ENCODE measurements around the gene LTA. TPM values are rescaled to one million over a fixed set of nuclear protein-coding genes. Genes with fewer than 3 reads are reported as not detected.

The LTA gene
- total and polyA plus RNA-seq, 3 donors from 2014 or later, result 1.3 to 2.6 (median 2.0) TPM

DNA sequence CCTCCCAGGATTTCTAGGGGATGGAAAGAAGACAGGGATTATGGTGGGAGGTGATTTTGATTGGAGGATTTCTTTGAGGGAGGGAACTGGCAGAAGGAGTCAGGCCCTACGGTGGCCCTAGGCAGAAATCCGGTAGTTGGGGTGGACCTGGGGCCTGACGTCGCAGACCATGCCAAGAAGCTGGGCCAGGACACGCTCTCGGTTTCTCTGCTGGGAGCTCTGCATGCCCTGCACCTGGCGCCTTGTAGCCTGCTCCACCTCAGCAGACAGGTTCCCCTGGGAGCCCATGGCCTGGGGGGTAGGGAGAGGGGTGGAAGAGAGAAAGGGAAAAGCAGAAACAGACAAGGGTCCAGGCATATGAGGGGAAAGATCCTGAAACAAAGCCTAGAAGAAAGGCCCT, 26.8 kb upstream of the LTA start:
- Histone ChIP-seq H3K27ac (no peak overlapping the region), H3K9me3 (no peaks in the 10 kb centered on the region), H3K36me3 (ENCODE audit: low read depth, missing control alignments) (no peaks in the 10 kb centered on the region), H3K4me3 (no peak overlapping the region), H3K4me1 (peaks cover 26% of the 10 kb centered on the region), H3K27me3 (no peaks in the 10 kb centered on the region)
- intact Hi-C loops (cut with DNase I; ENCODE audit: low total_unique reads), result loop anchor here (10.0 kb wide), 1 partner anchor 50 kb away; the partner anchor contains the start of gene NCR3
- no peak for DNase-seq
- 74 to 78% methylated on average over 7 of the region's 7 CpGs for WGBS, 2 donors
- TF ChIP-seq, protein P1, sequence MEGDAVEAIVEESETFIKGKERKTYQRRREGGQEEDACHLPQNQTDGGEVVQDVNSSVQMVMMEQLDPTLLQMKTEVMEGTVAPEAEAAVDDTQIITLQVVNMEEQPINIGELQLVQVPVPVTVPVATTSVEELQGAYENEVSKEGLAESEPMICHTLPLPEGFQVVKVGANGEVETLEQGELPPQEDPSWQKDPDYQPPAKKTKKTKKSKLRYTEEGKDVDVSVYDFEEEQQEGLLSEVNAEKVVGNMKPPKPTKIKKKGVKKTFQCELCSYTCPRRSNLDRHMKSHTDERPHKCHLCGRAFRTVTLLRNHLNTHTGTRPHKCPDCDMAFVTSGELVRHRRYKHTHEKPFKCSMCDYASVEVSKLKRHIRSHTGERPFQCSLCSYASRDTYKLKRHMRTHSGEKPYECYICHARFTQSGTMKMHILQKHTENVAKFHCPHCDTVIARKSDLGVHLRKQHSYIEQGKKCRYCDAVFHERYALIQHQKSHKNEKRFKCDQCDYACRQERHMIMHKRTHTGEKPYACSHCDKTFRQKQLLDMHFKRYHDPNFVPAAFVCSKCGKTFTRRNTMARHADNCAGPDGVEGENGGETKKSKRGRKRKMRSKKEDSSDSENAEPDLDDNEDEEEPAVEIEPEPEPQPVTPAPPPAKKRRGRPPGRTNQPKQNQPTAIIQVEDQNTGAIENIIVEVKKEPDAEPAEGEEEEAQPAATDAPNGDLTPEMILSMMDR (IDR thresholded peaks at IDR 0.05), result no peak
- TF ChIP-seq POLR2A (IDR thresholded peaks at IDR 0.05), result no peak

DNA sequence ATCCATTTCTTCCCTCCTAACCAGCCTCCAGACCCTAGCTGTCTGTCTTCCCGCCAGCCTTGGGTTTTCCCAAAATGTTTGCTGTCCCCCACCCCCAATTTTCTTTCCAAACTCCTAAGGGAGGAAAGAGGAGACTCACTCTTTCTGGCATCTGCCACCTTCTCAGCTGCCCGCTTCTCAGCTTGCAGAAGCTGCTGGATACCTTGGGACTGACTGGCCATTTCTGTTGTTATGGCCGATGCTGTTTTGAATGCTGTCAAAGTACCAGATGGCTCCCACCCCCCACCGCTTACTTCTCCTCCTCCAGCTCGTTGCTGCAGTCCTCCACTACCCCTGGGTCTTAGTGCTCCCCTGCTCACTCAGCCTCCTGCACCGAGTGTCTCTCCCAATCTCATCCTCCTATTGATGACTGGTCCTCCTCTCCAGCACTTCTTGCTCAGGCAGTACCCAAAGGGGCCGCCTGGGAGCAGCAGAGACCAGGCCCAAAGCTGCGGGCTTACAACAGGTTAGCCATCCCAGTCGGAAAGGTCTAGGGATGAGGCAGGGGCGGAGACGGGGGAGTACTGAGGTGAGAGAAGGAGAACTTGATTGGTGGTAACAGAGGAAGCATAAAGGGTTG, 25.6 kb upstream of the LTA start, which contains the start of gene ATP6V1G2:
TSS of gene ATP6V1G2 (minus strand) at position 270 of the 619 bp plus-strand sequence. CDS start at position 221, 49 bp downstream.
- DNase-seq, result peak; percentile 94
- Histone ChIP-seq H3K4me3 (peak within 1 kb of the TSS; percentile 44 to 56), H3K27ac (peak within 1 kb of the TSS; percentile 78 to 80), H3K4me1 (peaks cover 23% of the 10 kb centered on the region), H3K27me3 (no peaks in the 10 kb centered on the region), H3K36me3 (ENCODE audit: low read depth, missing control alignments) (no peaks in the 10 kb centered on the region), H3K9me3 (no peaks in the 10 kb centered on the region)
- WGBS, 2 donors, result 3 to 7% methylated on average over 11 of the region's 11 CpGs
- intact Hi-C loops (cut with DNase I; ENCODE audit: low total_unique reads), result loop anchor here (10.0 kb wide), 1 partner anchor 48 kb away; the partner anchor contains the start of gene NCR3
- TF ChIP-seq, protein P1 (IDR thresholded peaks at IDR 0.05), result peak; percentile 91 to 97 (median 92)
- TF ChIP-seq POLR2A (IDR thresholded peaks at IDR 0.05), result no peak

DNA sequence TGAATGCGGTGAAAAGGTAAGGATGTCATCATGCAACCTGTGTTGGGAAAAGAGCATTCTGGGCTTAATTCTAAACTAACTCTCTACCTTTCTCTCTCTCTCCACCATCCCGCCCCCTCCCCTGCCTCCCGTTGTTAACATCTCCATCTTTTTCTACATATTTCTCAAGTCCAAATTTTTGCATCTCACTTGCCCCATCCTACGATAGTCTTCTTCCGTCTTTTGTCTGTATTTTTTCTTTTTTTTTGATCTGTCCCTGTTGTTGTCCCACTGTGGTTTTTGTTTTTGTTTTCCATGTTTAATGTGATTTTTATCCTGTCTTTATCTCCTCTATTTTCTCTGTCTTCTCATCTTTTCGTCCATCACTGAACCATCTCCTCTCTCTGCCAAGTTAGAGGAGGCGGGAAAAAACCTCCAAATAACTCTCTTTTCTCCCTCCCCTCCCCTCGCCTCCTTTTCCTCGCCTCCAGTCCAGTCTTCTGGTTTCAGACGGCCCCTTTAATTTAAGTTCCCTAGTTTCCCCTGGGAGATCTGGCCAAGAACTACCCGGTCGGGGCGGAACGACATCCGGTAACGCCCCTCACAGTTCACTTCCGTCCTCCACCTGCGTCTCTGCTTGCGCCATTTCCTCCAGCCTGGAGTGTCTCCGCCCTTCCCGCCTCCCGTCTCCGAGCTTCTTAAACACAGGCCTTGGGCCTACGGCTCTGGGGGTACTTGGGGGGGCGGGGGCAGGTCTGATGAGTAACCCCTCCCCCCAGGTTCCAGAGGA, 24.9 kb upstream of the LTA start, which contains the start of gene NFKBIL1:
TSS of gene NFKBIL1 (plus strand) at position 651 of the 769 bp plus-strand sequence. CDS start at position 738, 87 bp downstream.
- TF ChIP-seq POLR2A (IDR thresholded peaks at IDR 0.05), result no peak
- TF ChIP-seq, protein P1 (IDR thresholded peaks at IDR 0.05), result no peak
- Histone ChIP-seq H3K27ac (peak within 1 kb of the TSS; percentile 78 to 80), H3K27me3 (no peaks in the 10 kb centered on the region), H3K36me3 (ENCODE audit: low read depth, missing control alignments) (no peaks in the 10 kb centered on the region), H3K9me3 (no peaks in the 10 kb centered on the region), H3K4me3 (peak within 1 kb of the TSS; percentile 44 to 56), H3K4me1 (peaks cover 23% of the 10 kb centered on the region)
- DNase-seq, result peak; percentile 99
- WGBS, 2 donors, result 0 to 1% methylated on average over 25 of the region's 25 CpGs
- intact Hi-C loops (cut with DNase I; ENCODE audit: low total_unique reads), result loop anchor here (10.0 kb wide), 1 partner anchor 48 kb away; the partner anchor contains the start of gene NCR3

GRCh38 chr6:31547727-31548543, 24.2 kb upstream of the LTA start:
- Histone ChIP-seq H3K4me3 (peak overlapping the region; percentile 44 to 56), H3K9me3 (no peaks in the 10 kb centered on the region), H3K27me3 (no peaks in the 10 kb centered on the region), H3K36me3 (ENCODE audit: low read depth, missing control alignments) (no peaks in the 10 kb centered on the region), H3K27ac (peak overlapping the region; percentile 78 to 80), H3K4me1 (peaks cover 18% of the 10 kb centered on the region)
- TF ChIP-seq, protein P1 (IDR thresholded peaks at IDR 0.05), result no peak
- TF ChIP-seq POLR2A (IDR thresholded peaks at IDR 0.05), result no peak
- DNase-seq, result no peak
- 60 to 66% methylated on average over 18 to 24 of the region's 24 CpGs for WGBS, 2 donors
- intact Hi-C loops (cut with DNase I; ENCODE audit: low total_unique reads), result loop anchor here (10.0 kb wide), 1 partner anchor 47 kb away; the partner anchor contains the start of gene NCR3
